ENCODE measurements around the gene CASZ1.

The CASZ1 gene

DNA sequence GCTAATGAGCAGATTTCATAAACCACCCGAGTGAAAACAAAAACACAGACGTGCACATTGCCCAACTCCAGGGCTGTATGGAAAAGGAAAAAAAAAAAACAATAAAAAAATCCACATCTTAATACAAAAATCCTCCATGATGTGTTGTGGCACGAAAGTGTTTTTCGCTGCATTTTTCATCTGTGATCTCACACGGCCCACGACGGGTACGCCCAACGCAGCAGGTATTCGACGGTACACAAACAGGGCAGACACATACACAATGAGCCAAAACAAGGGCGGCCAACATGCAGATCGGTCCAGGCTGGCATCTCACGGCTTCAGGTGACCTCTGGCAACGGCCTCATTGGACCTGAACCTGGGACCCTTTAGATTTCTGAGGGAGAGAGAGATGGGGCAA lies 31.1 kb downstream of the CASZ1 start:
- no peak for TF ChIP-seq POLR2A (IDR thresholded peaks at IDR 0.05; ENCODE audit: low read depth, low read length)
- FAIRE-seq (no peak), DNase-seq (ENCODE audit: insufficient read length, low spot score) (no peak)

DNA sequence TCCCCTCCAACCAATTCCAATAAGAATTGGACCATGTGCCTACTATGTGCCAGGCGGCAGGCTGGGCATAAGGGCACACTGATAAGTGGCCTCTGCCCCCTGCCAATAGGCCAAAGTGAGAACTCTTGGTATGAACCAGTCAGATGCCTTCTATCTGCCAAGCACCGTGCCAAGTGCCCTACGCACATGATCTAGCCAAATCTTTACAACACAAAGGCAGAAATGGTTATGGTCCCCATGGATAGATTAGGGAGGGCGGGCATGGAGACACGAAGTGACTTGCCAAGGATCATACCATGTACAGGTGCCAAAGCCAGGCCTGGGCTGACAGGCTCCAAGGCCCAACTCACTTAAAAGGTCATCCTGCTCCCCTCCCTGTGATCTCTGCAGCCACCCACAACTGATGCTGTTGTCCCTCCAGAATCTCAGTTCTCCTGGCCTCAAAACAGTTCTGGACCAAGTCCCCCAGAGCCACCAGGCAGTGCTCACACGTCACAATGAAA lies 32.1 kb downstream of the CASZ1 start:
- DNase-seq (ENCODE audit: insufficient read length, low spot score) (no peak), FAIRE-seq (no peak)
- no peak for TF ChIP-seq POLR2A (IDR thresholded peaks at IDR 0.05; ENCODE audit: low read depth, low read length)

DNA sequence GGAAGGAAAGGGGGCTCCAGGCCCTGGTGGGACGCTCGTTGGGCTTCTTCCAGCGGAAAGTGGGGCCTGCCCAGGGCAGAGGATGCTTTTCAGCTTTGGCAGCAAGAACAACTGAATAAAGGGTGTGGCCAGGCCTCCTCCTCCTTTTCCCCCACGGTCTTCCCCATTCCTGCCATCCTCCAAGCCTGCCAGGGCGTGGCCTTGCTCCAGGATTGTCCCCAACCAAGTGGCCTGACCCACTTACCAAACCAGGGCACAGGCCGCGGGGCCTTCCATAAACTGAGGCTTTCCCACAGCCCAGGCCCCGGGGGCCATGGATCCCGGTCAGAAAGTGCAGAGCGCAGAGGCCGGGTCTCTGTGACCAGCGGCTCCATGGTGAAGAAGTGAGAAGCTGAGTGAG lies 33.6 kb downstream of the CASZ1 start:
- no peak for DNase-seq (ENCODE audit: insufficient read length, low spot score)
- FAIRE-seq, result no peak
- TF ChIP-seq POLR2A (IDR thresholded peaks at IDR 0.05; ENCODE audit: low read depth, low read length), result no peak

DNA sequence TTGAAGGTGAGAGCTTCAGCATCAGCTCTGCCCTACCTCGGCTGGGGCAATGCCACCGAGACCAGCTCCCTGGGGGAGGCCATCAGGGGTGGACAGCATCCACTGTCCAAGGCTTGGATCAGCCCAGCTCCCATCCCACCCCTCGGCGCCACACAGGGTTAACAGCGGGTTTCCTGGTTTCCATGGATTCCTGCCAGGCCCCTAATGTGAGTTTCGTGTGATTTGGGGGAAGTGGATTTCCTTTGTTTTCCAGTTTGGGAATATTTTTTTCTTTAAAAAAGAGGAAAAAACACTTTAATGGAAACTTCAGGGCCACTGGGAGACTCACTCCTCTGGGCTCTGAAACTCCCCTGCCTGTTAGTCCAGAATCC lies 34.3 kb downstream of the CASZ1 start:
- TF ChIP-seq POLR2A (IDR thresholded peaks at IDR 0.05; ENCODE audit: low read depth, low read length), result no peak
- FAIRE-seq (no peak), DNase-seq (ENCODE audit: insufficient read length, low spot score) (no peak)

DNA sequence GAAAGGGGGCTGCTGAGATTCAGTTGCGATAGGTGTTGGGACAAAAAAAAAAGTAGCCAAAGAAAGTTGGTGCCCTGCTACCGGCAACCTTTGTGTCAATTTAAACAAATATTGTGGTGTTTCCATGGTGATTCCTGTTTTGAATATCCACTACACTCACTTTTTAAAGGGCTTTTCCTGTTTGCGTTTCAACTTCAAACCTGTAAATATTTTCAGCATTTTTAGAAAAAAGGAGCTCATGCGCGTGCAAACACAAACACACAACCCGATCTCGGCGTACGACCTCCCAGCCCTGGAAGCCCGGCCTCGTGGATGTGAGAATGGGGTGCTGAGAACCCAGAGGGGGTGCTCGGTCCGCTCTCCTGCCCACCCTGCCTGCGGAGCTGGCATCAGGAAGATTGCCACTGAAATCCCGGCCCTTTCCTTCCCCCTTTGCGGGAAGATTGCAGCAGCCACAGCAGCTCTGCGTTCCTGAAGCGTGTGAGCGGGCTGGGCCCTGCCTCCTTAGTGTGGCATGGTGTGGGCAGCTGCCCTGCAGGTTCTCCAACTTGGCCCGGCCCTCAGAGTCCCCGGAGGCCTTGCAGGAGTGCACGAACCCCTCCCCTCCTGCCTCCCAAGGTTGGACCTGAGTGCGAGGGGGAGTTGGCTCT lies 34.8 kb downstream of the CASZ1 start:
- TF ChIP-seq POLR2A (IDR thresholded peaks at IDR 0.05; ENCODE audit: low read depth, low read length), result no peak
- DNase-seq (ENCODE audit: insufficient read length, low spot score), result no peak
- no peak for FAIRE-seq

DNA sequence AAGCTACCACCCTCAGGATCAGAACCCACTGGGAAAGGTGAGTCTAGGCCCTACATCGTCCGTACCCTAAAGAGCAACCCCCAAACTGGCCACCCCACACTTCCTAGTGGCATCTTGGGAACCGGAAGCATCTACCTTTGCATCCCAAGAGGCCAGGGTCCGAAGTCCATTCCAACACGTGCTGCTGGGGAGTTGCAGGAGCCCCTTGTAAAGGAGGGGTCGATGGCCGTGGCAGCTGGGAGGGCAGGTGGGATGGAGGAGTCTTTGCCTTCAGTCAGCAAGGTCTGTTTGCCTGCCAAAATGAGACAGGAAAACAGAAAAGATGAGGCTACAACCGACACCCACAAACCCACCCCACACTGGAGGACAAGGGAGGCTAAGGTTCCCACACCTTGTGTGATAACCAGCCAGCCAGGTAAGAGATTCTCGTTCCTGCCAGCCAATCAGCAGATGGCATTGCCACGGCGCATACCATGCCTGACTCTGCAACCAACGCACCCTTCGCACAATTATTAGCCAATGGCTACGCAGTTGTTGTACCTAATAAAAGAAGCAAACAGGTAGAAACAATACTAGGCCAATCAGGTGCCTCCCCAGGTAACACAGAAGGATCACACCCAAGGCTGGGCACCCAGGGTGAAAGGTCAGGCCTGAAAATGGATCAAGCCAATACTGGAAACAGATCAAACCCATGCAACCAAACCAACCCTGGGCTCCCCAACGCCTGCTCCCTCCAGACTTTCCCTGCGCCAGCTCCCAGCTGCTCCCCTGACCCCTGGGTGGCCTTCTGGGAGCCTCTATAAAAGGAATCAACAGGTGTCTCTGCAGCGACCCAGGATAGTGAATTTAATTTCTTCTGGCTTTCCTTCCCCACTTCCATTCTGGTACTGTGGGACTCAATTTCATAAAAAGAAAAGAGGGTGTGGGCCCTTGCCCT lies 35.6 kb downstream of the CASZ1 start:
- FAIRE-seq, result no peak
- DNase-seq (ENCODE audit: insufficient read length, low spot score), result no peak
- TF ChIP-seq POLR2A (IDR thresholded peaks at IDR 0.05; ENCODE audit: low read depth, low read length), result no peak

DNA sequence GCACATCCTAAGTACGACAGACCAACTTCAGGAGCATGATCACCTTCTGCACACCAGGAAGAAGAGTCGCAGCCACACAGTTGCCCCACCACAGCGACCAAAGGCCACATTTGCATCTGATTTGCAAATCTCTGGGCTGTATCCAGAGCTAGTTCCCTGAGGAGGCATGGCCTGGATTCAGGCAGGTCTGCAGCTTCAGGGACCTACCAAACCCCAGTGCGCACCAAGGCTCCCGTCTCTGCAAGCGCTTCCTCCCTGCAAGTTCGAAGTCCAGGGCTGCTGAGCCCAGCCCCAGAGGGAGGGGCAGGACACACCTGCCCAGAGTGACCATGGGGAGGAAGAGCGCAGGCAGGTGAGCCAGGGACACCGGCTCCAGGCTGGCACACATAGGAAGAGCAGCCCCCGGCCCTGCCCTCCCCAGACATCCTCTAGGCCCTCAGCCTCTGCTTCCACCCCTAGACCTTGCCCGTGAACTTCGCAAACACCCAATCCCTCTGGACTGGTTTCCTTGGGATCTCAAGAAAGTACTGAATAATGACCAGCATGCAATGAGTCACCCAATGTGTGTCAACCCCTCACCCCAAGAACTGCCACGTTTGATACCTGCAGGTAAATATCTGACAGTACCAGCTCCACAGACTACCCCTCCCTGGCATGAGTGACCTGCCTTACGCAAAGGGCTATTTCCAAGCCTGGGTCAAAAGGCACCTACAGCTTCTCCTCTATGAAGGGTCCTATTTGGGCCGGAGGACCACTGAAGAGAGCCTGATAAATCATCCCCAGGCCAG lies 36.8 kb downstream of the CASZ1 start:
- FAIRE-seq, result no peak
- no peak for DNase-seq (ENCODE audit: insufficient read length, low spot score)
- TF ChIP-seq POLR2A (IDR thresholded peaks at IDR 0.05; ENCODE audit: low read depth, low read length), result no peak

DNA sequence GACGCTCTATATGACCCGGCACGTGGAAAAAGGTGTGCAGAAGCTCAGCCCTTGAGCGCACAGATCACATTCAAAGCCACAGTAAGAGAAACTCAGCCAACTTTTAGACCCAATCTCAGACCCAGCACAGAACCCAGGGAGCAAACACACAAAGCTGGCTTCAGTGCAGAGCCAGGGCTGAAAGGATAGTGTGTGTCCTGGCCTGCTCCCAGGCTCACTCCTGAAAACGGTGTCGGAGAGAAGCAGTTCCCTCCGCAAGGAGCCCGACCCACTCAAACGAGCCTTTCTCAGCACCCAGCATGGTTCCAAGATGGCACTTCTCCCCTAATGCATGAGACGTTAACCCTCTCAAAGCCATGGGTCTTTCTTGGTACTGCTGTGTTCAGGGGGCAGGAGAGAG lies 39.6 kb downstream of the CASZ1 start:
- DNase-seq (ENCODE audit: insufficient read length, low spot score) (no peak), FAIRE-seq (no peak)
- no peak for TF ChIP-seq POLR2A (IDR thresholded peaks at IDR 0.05; ENCODE audit: low read depth, low read length)

DNA sequence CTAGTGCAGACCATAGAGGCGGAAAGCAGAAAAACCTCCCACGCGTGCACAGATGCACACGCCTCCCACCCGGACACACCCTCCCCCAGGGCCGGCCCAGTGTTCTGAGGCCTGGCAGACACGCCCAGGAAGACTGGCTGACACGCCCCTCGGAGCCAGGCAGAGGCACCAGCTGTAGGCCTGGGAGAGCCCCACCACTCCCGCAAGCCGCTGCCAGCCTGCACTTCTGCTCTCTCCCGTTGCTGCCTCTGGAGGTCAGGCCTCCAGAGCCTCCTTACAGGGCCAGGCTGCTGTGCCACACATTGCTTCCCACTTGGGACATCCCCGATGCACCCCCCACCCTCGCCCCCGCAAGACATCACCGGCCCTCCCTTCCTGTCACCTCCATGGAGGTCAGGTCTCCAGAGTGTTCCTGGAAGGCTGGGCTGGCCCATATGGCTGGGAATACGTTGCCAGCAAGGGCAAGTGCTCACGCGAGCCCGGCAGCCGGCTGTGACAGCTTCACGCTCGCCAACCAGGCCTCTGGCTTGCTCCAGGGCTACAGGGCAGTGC lies 40.4 kb downstream of the CASZ1 start:
- TF ChIP-seq POLR2A (IDR thresholded peaks at IDR 0.05; ENCODE audit: low read depth, low read length), result no peak
- FAIRE-seq (no peak), DNase-seq (ENCODE audit: insufficient read length, low spot score) (peak; percentile 38)

DNA sequence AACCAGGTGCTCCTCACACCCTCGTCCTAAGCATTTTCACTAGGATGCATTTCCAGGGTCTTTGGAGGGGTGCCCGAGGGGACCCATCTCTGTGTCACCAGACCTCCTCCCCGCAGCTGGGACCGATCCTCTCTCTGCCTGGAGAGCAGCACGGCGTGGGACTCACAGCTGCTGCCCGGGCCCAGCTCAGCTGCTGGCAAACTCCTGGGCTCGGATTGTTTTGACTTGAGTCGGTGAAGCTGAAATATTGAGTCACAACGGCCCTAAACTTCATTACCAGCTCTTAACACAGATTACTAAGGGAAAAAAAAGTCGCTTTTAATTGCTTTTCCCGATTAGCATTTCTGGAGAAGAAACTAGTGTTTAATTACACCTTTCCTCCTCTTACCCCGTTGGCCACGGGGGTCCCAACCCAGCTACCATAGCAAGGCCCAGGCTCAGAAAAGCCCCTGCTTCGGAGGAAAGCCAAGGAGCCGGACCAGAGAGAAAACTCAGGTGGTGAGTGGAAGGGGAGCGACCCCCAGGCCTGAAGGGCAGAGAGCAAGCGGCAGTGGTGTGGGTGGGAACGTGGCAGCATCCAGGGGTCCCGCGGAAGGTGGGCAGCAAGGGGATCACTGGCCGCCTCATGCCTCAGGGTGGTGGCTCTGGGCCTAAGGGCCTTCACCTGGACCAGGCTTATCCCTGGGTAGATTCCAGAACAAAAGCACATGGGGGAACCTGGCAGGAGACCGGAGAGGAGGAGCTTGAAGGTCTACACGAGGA lies 41.7 kb downstream of the CASZ1 start:
- DNase-seq (ENCODE audit: insufficient read length, low spot score) (no peak), FAIRE-seq (no peak)

DNA sequence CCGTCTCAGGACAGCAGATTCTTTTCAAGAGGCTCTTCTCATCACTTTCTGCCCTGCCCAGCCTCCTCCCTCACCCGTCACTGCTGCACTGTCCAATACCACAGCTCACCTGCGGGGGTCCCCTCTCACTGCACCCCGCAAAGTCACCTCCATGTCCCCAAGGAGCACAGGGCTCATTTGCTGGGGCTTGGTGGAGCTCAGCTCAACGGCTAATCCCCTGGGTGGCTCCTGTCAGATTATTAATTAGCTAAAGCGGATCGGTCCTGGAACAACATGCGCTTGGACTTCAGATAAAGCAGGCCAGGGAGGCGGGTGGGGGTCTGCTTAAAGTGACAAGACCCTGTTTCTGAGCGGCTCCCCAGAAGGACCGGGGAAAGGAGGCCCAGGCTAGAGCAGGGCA lies 43.1 kb downstream of the CASZ1 start:
- FAIRE-seq, result no peak

More for the DNA sequence above, 41.7 kb downstream of the CASZ1 start:
- TF ChIP-seq POLR2A (IDR thresholded peaks at IDR 0.05; ENCODE audit: low read depth, low read length), result no peak

DNA sequence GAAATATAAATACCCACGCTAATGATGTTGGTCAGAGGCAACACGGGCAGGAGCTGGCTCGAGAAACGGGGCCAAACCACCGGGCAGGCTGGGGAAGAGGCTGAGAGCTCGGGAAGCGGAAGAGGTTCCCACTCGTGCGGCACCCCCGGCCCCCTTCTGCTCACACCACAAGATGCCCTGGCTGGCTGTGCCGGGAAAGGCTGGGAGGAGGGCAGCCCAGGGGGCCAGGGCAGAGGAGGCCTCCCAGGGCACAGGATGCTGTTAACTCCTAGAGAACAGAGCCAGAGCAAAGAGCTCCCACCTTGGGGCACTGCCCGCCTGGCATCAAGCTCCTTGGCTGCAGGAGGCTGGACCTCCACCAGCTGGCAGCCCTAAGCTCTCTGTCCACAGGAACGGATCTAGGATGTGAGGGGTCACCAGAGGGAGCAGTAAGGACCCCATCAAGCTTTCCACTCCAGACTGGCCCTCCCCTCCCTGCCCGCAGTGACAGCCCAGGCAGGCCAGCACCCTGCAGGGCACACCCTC lies 44.8 kb downstream of the CASZ1 start:
- no peak for TF ChIP-seq POLR2A (IDR thresholded peaks at IDR 0.05; ENCODE audit: low read depth, low read length)
- FAIRE-seq (no peak), DNase-seq (ENCODE audit: insufficient read length, low spot score) (no peak)

More for the DNA sequence above, 43.1 kb downstream of the CASZ1 start:
- no peak for TF ChIP-seq POLR2A (IDR thresholded peaks at IDR 0.05; ENCODE audit: low read depth, low read length)
- no peak for DNase-seq (ENCODE audit: insufficient read length, low spot score)

DNA sequence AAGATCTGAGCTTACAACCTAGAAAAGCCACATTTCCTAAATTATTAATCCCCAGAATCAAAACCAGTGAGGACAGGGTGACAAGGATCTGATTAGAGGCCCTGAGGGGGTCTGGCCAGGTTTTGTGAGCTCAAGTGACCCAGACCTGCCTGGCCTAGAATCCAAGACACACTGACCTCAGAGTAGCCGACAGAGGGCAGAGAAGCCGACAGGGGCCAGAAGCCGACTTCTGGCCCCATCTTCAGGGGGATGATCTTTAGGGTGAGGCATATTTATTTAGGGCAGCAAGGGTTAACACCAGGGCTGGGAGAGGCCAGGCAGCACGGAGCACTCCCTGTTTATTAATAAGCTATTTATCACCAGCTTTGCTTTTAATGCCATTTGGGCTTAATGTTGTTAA lies 45.3 kb downstream of the CASZ1 start:
- FAIRE-seq (no peak), DNase-seq (ENCODE audit: insufficient read length, low spot score) (no peak)
- TF ChIP-seq POLR2A (IDR thresholded peaks at IDR 0.05; ENCODE audit: low read depth, low read length), result no peak

All from H54 (cell line).